NCI-H1417 (cell line): ENCODE results near the gene DNAJB6.
A peak's percentile ranks its signal among the peaks of the same experiment; 100 is the strongest.

Experiments used
- DNase-seq, 3 experiments: peaks; one replicate each; lab custom pipeline; 2025; lab: John Stamatoyannopoulos, UW

DNAJB6 gene

DNA sequence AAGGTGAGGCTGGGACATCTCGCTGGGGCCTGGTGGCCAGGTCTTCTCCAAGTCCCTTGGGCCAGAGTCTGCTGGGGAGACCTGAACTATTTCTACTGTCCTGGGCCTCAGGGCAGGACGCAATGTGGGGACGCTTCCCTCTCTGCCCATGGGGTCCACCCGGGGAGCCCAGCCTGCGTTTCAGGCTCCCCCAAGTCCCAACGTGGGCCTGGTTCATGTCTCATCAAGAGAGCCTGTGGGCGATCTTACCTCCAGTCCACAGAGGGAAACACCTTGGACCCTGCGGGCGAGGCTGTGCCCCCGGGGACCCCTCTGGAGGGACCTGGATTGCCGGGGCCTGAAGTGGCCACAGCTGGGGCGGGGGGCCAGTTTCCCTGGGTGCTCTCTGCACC lies 91.7 kb downstream of the DNAJB6 start:
- DNase-seq, result no peak

DNA sequence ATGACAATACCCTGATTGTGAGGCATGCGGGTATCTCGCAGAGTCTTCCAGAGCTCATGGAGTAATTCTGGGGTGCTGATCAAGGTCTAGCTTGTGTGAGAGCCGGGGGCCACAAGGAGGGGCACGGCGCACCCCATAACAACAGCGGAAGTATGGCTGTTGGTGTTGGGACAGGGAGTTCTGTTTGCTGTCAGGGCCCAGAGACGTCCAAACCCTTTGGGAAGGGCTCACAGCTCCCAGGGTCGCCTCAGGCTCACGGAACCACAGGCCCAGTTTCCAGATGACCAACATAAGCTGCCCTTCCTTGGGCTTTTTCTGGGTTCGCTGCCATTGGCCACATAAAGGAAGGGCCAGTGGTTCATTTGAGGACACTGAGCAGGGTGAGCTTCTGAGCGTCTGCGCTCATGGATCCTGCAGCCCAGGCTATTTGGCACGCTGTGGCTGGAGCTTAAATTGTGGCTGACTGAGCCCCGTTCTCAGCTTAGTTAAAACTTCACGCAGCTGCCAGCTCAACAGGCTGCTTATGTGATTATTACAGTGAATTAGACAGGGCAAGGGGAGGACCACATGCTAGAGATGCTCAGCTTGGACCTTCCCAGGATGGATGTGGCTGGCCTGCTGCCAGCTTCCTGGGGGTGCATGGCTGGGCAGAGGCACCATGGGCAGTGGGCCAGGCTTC lies 92.3 kb downstream of the DNAJB6 start:
- no peak for DNase-seq

DNA sequence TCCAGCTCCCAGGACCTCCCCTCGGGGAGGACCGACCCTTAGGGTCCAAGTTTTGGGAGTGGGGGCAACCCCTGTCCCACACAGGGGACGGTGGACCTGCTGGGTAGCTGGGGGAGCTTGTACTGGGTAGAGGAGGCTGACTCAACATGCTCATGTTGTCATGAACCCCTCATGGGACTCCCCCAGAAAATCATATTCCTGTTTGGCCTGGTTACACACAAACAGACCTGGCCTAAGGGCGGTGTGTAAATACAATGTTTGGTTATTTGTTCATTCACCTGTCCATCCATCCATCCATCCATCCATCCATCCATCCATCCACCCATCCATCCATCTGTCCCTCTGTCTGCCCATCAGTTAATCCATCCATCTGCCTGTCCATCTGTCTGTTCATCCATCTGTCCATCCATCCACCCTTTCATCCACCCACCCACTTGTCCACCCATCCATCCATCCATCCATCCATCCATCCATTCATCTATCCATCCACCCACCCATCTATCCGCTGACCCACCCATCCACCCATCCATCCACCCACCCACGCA lies 92.9 kb downstream of the DNAJB6 start:
- DNase-seq, result no peak

DNA sequence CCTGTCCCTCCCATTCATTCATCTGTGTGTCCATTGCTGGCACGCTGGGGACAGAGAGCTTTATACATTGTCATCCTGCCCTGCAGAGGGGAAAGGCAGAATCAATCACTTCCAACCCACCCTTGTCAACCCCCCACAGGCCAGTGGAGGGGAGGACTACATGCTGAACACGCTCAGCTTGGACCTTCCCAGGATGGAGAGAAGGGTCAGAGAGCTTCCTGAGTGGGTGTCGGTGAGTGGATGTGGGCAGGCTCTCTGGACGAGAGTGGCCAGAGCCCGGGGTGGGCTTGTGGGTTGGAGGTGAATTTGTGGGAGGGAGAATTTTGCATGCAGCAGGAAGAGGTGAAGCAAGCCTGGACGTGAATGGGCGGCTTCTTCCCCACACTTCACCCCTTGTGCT lies 93.9 kb downstream of the DNAJB6 start:
- DNase-seq, result no peak

DNA sequence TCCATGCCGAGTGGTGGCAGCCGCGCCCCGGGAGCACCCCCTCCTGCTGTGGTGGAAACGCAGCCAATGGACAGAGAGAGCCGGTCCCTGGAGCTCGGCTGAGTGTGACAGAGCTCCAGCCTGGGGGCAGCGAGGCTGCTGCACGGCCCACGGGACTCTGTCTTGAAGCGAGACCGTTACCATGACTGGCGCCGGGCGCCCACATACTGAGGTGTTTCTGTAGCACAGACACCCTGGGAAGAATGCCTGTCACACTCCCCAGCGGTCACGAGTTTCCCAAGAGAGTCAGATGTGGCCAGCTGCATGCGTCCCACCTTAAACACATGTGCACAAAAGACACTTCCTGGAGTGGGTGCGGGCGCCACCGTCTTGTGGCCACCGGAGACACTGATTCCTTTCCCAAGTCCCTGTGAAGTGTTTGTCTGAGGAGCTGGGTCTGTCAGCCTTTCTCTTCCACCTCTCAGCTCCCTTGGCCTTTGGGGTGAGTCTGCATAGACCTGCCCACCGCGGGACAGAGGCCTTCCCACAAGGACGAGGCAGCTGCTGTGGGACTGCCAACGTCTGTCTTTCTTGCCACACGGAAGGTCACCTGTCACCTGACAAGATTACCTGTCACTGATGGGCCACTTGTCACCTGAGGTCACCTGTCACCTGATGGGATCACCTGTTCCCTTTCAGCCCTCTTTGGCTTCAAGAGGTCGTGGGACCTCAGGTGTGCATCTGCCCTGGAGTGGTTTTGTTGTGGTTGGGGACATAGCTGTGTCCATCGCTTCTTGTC lies 94.6 kb downstream of the DNAJB6 start:
- DNase-seq, result peak in 1 of 3 experiments; percentile 17

DNA sequence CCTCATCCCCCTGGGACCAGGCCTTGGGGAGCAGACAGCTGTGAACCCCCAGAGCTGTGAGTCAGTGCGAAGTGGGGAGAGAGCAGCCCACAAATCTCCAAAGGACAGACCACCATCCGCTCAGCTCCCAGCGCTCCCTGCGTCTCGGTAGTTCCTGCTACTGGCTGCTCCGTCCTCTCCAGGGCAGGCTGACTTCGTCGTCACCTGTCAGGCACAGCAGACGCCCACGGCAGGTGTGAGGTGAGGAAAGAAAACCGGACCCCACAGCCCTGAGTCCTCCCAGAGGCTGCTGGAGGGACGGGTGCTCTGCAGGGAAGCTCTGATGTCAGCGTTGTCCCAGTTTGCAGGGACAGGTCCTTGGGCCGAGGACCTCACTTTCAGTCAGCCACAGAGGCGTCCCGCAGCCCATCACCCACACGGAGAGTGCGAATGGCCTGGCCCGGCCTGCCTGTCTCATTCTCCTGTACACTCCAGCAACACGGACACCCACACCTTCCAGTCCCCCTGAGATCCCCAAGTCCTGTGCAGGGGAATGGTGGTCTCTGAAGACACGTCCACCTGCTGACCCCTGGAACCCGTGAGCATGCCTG lies 95.2 kb downstream of the DNAJB6 start:
- no peak for DNase-seq

DNA sequence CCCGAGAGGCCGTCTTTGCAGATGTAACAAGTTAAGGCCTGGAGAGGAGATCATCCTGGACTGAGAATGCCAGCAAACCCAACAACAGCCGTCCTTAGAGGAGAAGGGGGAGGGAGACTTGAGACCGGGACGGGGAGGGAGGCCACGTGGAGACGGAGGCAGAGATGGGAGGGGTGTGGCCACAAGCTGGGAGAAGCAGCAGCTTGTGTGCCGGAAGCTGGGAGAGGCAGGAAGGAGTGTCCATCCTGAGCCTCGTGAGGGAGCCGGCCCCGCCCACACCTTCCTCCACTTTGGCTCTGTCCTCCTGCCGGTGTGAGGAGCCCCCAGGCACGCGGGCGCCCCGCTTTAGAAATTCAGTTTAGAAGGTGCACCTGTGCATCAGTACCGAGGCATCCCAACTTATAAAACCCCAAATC lies 95.7 kb downstream of the DNAJB6 start:
- peak; percentile 85 to 93 (median 93) for DNase-seq

DNA sequence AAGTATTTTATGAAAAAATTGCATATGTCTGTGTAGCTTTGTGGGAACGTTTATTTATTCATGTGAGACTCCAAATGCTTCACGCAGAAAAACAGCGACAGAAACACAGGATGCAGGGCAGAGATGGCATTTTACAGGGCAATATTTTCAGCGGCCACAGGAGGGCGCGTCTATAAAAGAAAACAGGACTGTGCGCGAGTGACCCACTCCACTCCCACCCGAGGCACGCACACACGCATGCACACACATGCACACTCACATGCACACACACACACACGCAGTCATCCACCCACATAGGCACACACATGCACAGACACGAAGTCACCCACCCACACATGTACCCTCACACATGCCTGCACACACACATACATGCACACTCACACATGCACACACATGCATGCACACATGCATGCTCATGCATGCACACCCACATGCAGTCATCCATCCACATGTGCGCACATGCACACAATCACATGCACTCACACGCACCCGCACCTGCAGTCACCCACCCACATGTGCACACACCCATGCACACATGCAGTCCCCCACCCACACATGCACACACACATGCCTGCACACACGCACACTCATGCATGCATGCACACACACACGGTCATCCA lies 96.3 kb downstream of the DNAJB6 start:
- DNase-seq, result peak; percentile 83 to 93 (median 85)

DNA sequence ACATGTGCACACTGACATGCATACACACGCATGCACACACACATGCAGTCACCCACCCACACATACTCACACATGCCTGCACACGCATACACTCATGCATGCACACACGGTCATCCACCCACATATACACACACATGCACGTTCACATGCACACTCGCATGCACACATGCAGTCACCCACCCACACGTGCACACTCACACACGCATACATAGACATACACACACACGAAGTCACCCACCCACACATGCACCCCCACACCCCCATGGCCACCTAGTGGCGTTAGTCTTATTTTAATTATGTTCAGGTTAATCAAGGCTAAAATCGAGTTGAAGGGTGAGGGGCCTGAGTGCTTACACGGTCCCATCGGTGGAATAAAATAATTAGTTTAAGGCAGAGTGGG lies 96.8 kb downstream of the DNAJB6 start:
- DNase-seq, result no peak

DNA sequence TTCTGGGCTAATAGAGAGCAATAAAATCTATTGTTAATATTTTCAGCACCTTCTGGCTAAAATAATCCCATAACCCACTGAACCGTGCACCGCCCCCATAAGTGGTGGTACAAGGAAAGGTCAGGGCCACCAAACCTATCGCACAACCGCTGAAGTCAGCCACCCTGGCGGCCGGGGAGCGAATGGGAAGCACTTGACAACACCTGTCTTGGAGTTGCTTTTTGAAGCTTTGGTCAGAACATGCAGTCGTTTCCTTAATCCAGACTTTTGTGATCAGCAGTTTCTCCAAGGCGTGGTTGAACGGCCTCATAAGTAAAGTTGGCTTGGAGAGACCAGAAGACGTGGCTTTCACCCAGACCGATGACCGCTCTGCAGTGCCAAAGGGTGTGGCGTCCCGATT lies 97.4 kb downstream of the DNAJB6 start:
- DNase-seq, result no peak

DNA sequence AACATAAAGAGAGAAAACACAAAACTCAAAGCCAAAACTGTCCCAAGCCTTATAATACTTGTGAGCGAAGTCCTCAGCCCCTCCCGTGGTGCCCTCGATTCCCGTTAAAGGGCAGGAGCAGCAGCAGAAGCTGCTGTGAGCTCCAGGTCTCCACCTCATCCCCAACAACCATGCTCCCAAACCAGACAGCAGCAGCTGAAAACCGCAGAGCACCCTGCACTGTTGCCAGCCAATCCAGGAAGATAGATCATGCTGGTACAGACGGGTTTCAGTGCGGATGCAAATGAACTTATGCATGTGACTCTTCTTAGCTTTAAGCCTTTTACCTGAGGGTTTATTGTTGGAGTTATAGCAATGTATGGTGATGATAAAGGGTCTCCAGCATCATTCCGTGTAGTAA lies 97.9 kb downstream of the DNAJB6 start:
- DNase-seq, result no peak

DNA sequence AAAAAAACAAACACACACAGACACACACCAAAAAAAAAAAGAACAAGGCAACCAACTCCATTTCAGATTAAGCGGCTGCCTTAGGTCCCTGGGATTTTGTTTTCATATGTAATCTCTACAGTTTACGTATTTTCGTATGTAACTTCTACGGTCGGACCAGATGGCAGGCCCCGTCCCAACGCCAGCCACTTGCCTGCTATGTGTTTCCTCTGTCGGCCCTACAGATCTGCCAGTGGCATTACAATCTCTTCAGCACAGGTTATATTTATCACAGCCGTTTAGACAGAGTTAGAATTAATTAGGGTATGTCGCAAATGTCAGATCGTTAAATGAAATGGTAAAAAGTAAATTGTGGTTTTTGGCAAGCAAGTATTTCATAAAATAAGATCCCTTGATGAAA lies 99.3 kb downstream of the DNAJB6 start:
- no peak for DNase-seq

DNA sequence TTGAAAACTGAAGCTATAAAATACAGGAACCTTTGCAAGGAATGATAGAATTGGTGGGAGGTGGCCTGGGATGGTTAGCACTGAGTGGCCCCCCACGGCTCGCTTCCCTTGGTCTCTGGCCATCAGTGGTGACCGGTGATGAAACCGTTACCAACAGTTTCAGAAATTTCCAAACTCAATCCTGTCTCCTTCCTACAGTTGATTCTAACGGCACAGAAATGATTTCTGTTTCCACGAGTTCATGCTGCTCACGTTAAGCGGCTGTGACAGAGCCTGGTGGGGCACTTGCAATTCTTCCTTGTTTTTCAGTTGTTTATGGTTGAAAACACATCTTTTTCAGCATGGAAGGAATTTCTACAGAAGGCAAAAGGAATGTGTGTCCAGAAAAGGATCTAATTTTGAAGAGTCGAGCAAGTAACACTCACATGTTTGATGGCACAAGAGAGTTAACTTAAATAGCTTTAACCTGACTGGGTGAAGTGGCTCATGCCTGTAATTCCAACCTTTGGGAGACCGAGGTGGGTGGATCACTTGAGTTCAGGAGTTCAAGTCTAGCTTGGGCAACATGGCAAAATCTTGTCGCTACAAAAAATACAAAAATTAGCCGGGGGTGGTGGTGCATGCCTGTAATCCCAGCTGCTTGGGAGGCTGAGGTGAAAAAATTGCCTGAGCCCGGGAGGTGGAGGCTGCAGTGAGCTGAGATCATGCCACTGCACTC lies 100.1 kb downstream of the DNAJB6 start:
- DNase-seq, result no peak

DNA sequence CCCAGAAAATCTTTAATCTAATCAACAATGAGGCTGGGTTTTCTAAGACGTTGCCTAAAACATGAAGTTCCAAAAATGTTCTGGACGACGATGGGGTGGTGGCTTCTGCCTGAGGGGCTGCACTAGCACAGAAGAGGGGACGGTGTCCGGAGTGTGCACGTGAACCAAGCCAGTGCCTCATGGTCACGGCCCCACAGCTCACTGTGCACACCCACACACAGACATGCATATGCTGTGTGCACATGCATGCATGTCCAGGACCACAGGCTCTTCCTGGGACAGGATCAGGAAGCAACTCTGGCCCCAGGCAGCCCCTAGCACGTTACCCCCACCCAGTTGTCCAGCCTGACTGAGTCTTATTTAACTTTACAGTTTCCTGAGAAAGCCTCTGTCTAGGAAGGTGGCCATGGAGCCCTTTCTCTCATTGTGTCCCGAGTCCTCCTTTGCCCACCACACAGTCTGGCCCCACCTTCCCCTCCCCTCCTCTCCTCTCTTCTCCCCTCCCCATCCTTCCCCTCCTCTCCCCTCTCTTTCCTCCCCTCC lies 100.8 kb downstream of the DNAJB6 start:
- DNase-seq, result no peak

DNA sequence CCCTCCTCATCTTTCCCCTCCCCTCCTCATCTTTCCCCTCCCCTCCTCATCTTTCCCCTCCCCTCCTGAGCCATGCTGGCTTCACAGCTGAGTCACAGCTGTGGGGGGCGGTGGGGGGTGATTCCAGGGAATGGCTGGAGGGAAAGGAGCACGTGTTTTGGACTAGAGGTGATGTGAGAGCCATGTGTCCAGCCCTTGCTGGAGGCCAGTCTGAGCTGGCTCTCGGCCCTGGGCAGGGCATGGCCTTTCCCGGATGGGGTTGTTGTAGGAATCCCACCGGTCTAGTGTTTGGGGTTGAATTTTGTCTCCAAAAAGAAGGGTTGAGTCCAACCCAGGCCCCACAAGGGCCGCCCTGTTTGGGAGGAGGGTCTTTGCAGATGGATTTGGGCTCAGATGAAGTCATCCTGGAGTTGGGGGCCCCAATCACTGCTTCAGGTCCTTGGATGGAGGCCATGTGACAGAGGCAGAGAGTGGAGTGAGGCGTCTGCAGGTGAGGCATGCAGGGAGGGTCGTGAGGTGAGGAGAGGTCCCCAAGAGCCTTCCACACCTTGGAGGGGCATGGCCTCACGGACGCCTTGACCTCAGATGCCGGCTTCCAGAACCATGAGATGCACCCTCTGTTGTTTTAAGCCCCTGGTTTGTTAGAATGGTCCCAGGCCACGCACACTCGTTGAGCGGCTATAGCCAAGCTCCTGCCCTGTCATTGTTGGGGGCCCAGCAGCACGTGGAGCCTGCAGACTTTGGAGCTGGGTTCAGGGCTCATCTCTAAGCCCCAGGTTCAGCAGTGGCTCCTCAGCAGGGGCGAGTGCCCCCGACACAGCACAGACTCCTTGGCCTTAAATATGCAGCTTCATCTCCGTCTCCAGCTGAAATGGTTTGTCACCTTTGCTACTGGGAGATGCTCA lies 101.6 kb downstream of the DNAJB6 start:
- no peak for DNase-seq

DNA sequence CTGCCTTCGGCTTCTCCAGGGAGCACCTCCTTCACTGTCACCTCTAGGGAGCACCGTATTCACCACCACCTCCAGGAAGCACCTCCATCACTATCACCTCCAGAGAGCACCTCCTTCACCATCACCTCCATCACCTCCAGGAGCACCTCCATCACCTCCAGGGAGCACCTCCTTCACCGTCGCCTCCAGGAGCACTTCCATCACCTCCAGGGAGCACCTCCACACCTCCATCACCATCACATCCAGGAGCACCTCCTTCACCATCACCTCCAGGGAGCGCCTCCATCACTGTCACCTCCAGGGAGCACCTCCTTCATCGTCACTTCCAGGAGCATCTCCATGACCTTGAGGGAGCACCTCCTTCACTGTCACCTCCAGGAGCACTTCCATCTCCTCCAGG lies 102.3 kb downstream of the DNAJB6 start:
- DNase-seq, result no peak

DNA sequence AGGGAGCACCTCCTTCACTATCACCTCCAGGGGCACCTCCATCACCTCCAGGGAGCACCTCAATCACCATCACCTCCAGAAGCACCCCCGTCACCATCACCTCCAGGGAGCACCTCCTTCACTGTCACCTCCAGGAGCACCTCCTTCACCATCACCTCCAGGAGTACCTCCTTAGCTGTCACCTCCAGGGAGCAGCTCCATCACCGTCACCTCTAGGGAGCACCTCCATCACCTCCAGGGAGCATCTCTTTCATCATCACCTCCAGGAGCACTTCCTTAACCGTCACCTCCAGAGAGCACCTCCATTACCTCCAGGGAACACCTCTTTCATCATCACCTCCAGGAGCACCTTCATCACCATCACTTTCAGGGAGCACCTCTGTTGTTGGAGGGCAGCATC lies 103.0 kb downstream of the DNAJB6 start:
- DNase-seq, result no peak

DNA sequence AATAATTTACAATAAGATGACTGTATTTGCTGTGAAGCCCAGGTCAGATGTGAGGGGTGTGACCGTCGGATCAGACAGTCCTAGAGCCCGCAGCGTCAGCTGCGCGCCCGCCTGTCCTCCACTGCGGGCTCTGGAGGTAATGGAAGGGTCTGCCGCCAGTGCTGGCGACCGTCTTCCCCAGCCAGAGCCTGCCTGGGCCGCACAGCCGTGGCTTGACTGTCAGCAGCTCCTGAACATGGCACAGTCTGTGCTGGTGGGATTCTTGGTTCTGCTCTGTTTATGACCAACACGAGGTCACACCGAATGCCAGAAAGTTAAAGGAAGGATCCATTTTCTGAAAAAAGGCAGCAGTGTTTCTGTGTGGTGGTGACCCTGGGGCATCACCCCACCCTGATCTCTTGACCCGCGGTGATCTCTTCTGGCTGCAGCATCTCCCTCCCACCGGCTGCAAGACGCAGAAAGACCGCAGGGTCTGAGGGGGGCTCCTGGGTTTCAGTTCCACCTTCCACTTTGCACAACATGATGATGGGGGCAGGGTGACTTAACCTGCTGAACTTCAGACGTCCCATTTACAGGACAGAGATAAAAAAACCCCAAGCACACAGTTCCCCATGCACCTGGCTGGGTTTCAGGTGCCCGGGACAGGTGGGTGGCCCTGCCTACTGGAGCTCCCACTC lies 103.7 kb downstream of the DNAJB6 start:
- DNase-seq, result no peak

DNA sequence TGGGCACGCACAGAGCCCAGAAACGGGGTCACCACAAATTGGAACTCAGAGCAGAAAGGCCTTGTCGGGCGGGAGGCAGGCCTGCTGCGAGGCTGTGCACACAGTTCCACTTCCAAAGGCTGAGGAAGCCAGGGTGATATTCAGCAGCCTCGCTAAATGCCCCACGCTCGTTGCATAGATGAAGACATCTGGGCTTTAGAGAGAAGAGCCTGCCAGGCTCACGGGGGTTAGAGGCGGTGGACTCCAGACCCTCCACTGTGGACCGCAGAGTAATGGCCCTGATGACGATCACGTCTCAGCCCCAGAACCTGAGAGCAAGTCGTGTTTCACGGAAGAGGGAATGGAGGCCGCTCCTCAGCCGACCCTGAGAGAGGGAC lies 104.2 kb downstream of the DNAJB6 start:
- no peak for DNase-seq

DNA sequence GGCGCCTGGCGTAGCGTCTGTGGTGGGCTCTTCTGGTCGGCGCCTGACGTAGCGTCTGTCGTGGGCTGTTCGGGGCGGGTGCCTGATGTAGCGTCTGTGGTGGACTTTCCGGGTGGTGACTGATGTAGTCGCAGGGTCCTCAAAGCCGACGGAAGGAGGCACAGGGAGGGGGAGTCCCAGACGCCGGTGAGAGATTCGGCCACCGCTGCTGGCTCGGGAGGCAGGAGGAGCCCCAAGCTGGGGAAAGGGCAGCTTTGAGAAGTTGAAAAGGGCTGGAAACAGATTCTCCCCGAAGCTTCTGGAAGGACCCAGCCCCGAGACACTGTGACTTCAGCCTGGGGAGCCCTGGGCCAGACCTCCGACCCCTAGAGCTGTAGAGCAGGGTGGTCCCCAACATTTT lies 105.7 kb downstream of the DNAJB6 start:
- no peak for DNase-seq
